ENCODE results near the gene UBA1. TPM values are rescaled to one million over a fixed set of nuclear protein-coding genes. Genes with fewer than 3 reads are reported as not detected.
A peak's percentile ranks its signal among the peaks of the same experiment; 100 is the strongest.

Gene UBA1
- total RNA-seq, 1 experiment from 2014 or later: 217 TPM

DNA sequence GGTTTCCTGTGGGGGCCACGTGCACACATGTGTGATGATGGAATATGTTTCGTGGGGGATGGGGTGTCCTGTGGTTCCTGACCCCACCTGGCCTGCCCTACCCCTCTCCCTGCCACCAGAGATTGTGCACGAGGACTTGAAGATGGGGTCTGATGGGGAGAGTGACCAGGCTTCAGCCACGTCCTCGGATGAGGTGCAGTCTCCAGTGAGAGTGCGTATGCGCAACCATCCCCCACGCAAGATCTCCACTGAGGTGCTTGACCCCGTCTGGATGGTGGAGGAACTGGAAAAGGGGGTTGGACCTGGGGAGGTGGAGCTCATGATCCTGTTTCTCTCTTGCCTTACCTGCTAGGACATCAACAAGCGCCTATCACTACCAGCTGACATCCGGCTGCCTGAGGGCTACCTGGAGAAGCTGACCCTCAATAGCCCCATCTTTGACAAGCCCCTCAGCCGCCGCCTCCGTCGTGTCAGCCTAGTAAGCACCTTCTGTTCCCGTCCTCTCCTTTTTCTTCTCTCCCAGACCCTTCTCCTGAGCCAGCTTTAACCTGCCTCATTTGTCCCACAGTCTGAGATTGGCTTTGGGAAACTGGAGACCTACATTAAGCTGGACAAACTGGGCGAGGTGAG, 30.8 kb downstream of the UBA1 start:
- DNase-seq (ENCODE audit: low spot score): no peak
- in situ Hi-C loops (cut with HindIII; ENCODE audit: low sequenced_read_pairs): no loop called here

- DNase-seq (ENCODE audit: low spot score): no peak
- in situ Hi-C loops (cut with HindIII; ENCODE audit: low sequenced_read_pairs): no loop called here
Measured at GRCh38 chrX:47224896-47225290, 31.3 kb downstream of the UBA1 start.

- in situ Hi-C loops (cut with HindIII; ENCODE audit: low sequenced_read_pairs): no loop called here
- no peak for DNase-seq (ENCODE audit: low spot score)
Measured at GRCh38 chrX:47226071-47226470, 32.4 kb downstream of the UBA1 start.

DNA sequence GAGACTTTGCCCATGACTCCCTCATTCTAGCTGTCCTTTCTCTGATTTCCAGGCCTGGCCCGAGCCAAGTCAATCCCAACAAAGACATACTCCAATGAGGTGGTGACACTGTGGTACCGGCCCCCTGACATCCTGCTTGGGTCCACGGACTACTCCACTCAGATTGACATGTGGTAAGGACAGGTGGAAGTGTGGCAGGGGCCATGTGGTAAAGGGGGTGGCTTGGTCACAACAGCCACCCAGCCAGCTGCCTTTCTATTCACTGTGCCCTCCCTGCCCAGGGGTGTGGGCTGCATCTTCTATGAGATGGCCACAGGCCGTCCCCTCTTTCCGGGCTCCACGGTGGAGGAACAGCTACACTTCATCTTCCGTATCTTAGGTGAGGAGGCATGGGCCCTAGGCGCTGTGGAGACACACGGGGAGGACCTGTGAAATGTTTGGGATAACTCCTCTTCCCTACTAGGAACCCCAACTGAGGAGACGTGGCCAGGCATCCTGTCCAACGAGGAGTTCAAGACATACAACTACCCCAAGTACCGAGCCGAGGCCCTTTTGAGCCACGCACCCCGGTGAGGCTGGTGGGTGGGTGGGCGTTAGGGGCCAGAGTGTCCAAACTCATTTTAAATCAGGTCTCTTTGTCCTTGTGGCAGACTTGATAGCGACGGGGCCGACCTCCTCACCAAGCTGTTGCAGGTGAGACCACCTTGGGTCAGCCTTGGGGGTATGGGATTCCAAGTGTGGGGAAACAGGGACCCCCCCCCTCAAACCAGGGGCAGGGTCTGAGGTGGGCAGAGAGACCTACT, 33.1 kb downstream of the UBA1 start:
- no peak for DNase-seq (ENCODE audit: low spot score)
- in situ Hi-C loops (cut with HindIII; ENCODE audit: low sequenced_read_pairs): no loop called here

- DNase-seq (ENCODE audit: low spot score): no peak
- in situ Hi-C loops (cut with HindIII; ENCODE audit: low sequenced_read_pairs): no loop called here
Measured at GRCh38 chrX:47227334-47227583, 33.6 kb downstream of the UBA1 start.

GRCh38 chrX:47228550-47229270, 35.1 kb downstream of the UBA1 start:
- DNase-seq (ENCODE audit: low spot score): no peak
- in situ Hi-C loops (cut with HindIII; ENCODE audit: low sequenced_read_pairs): no loop called here

DNA sequence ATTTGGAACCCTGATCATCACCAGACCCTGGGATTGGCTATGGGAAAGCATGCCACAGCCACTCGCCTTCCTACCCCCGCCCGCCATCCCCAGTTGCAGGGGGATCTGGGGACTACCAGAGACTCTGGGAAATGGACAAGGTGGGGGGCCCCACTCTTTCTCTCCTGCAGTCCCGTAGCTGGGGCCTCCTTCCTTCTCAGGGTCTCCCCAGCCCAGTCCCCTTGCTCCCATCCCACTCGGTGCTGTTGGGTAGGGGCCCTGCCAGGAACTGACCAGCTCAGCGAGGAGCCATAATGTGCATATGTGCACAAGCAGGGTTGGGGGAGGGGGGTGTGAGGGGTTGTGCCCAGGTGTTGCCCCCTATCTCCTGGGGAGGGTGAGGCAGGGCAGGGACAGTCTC, 35.8 kb downstream of the UBA1 start:
- DNase-seq (ENCODE audit: low spot score): no peak
- in situ Hi-C loops (cut with HindIII; ENCODE audit: low sequenced_read_pairs): no loop called here

- in situ Hi-C loops (cut with HindIII; ENCODE audit: low sequenced_read_pairs): no loop called here
- no peak for DNase-seq (ENCODE audit: low spot score)
Measured at GRCh38 chrX:47230136-47230868, 36.7 kb downstream of the UBA1 start.

- in situ Hi-C loops (cut with HindIII; ENCODE audit: low sequenced_read_pairs): no loop called here
- DNase-seq (ENCODE audit: low spot score): no peak
Measured at GRCh38 chrX:47231167-47231566, 37.5 kb downstream of the UBA1 start.

DNA sequence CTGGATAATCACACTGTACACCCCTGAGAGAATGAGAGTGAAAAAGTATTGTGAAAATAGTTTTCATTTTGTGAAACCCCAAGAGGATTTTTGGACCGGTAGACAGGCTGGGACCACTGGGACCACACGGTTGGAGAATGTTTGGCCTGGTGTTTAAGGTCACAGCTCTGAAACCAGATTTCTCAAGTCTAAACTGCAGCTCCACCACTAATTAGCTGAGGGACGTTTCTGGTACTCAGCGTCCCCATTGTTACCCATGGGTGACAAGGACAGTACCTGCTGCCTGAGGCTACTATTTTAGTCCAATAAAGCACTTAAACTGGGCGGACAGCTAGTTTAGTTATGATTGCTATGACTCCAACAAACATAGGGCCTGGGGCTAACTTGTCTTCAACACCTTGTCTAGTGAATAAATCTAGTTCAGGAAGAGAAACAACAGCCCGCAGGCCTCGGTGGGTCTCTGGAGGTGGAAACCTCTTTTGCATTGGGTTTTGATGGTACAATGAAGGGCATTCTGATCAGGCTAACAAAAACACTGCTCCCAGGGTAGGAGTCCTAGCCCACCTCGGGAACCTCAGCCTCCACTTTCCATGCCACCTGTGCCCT, 38.7 kb downstream of the UBA1 start:
- DNase-seq (ENCODE audit: low spot score): no peak
- in situ Hi-C loops (cut with HindIII; ENCODE audit: low sequenced_read_pairs): no loop called here

DNA sequence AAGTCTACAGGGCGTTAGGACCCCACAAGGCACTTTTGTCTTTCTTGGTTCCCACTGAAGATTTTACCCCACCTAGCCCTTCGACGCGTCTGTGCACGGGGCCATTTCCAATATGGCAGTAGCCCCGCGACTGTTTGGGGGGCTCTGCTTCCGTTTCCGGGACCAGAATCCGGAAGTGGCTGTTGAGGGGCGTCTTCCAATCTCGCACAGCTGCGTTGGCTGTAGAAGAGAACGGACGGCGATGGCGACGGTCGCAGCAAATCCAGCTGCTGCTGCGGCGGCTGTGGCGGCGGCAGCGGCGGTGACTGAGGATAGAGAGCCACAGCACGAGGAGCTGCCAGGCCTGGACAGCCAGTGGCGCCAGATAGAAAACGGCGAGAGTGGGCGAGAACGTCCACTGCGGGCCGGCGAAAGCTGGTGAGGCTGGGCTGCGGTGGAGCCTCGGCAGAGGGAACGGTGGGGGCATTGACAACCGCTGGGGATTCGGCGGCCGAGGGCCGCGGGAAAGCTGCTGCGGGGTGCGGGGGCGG, 39.2 kb downstream of the UBA1 start, which contains the start of gene USP11:
TSS of gene USP11 (plus strand) at position 207 of the 530 bp plus-strand sequence. CDS start at position 242, 35 bp downstream.
- in situ Hi-C loops (cut with HindIII; ENCODE audit: low sequenced_read_pairs): no loop called here
- DNase-seq (ENCODE audit: low spot score): peak; percentile 53

DNA sequence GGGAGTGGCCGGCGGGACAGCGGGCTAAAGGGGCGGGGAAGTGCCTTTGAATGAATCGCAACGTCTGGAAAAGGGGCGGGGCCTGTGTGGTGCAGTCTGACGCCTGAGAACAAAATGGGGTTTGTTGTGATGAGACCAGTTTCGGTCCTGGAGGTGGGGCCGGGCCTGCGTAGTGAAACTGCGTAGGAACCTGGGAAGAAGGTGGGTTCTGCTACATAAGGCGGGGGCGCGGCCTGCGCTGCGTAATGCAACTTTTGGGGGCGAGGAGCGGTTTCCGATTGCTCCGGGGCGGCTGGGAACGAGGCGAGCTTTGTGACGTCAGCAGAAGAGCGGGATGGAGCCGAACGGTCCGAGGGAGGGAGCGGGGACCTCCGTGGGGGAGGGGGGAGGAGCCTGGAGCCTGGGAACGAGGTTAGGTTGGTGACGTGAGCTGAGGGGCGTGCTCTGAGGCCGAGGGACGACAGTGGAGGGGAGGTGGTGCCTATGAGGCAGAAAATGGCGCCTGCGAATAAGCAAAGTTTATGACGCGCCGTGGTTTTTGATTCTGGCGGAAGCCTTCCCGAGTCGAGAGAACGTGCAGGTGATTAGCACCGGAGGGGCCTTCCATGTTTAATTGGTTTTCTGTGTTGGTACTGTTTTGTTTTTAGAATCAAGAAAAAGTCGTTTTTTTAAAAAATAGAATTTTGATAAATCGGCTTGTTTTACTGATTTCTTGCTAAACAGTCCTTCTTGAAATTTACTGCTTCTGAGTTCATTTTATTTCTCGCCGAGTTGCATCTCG, 39.9 kb downstream of the UBA1 start:
- in situ Hi-C loops (cut with HindIII; ENCODE audit: low sequenced_read_pairs): no loop called here
- peak; percentile 95 for DNase-seq (ENCODE audit: low spot score)

GRCh38 chrX:47234583-47234982, 41.0 kb downstream of the UBA1 start:
- DNase-seq (ENCODE audit: low spot score): no peak
- in situ Hi-C loops (cut with HindIII; ENCODE audit: low sequenced_read_pairs): no loop called here

GRCh38 chrX:47235691-47236103, 42.1 kb downstream of the UBA1 start:
- in situ Hi-C loops (cut with HindIII; ENCODE audit: low sequenced_read_pairs): no loop called here
- no peak for DNase-seq (ENCODE audit: low spot score)

GRCh38 chrX:47239199-47239598, 45.6 kb downstream of the UBA1 start:
- no peak for DNase-seq (ENCODE audit: low spot score)
- in situ Hi-C loops (cut with HindIII; ENCODE audit: low sequenced_read_pairs): no loop called here

- no peak for DNase-seq (ENCODE audit: low spot score)
- in situ Hi-C loops (cut with HindIII; ENCODE audit: low sequenced_read_pairs): no loop called here
Measured at GRCh38 chrX:47239898-47240545, 46.4 kb downstream of the UBA1 start.

DNA sequence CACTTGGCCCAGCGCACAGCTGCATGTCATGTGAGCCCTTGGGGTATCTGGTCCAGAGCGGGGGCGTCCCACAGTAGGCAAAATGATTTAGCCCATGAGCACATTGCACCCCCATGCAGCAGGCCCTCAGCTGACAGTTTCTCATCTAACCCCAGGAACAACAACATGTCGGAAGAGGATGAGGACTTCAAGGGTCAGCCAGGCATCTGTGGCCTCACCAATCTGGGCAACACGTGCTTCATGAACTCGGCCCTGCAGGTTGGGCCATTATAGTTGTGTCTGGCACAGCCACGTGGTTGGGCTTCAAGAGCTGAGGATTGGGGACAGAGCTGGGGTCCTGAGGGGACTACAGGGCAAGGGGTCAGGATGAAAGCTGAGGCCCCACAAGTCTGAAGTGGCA, 47.0 kb downstream of the UBA1 start:
- DNase-seq (ENCODE audit: low spot score): no peak
- in situ Hi-C loops (cut with HindIII; ENCODE audit: low sequenced_read_pairs): no loop called here
